GM10248 (cell line): ENCODE results near the gene GJA8.
"Not testable (repeated sequence)": the region's sequence is repeated elsewhere in the genome, so short reads cannot be mapped to it uniquely, and the experiment has no call there.

Source experiments
- CTCF ChIA-PET: fragments of 300-600 bp; sonication (Branson Sonifier 250); formaldehyde crosslinking; extraction: SDS; loops from one replicate; lab custom pipeline; 2021; ENCODE audit warnings: antibody characterized with exemption; lab: Yijun Ruan, JAX
- POLR2A ChIA-PET: fragments of 350-650 bp; sonication (Branson Sonifier 250); formaldehyde crosslinking; extraction: SDS; loops from one replicate; lab custom pipeline; 2020; ENCODE audit warnings: antibody characterized with exemption; lab: Yijun Ruan, JAX
- DNase-seq: peaks from one replicate; pipeline ENCODE4 v3.0.0; 2012; ENCODE audit errors: extremely low spot score
- CTCF ChIP-seq: IDR thresholded peaks from 2 replicates; pipeline ENCODE4 v1.5.1; 2012; ENCODE audit warnings: mild to moderate bottlenecking, low read depth; ENCODE audit errors: extremely low read depth, missing control alignments, control extremely low read depth

The GJA8 gene

GRCh38 chr1:147902253-147902845, at the start of gene GJA8:
TSS of gene GJA8 (plus strand) at chr1:147902795. CDS start at chr1:147907956, 5,161 bp downstream.
- CTCF ChIA-PET = interaction anchor here (0.9 to 8.8 kb wide), 2 partner anchors 11 to 12 kb away, joined by 3 to 76 read pairs; no protein-coding TSS in a partner anchor
- no peak for DNase-seq
- TF ChIP-seq CTCF = no peak
- POLR2A ChIA-PET = no interaction called here

GRCh38 chr1:147853391-147853790, 49.2 kb upstream of the GJA8 start:
- no peak for TF ChIP-seq CTCF
- POLR2A ChIA-PET = no interaction called here
- DNase-seq = no peak
- CTCF ChIA-PET = no interaction called here

GRCh38 chr1:147854989-147855388, 47.6 kb upstream of the GJA8 start:
- CTCF ChIA-PET, POLR2A ChIA-PET: not testable (repeated sequence)

GRCh38 chr1:147855996-147856395, 46.6 kb upstream of the GJA8 start:
- CTCF ChIA-PET, POLR2A ChIA-PET, DNase-seq: not testable (repeated sequence)

More at GRCh38 chr1:147854989-147855388, 47.6 kb upstream of the GJA8 start:
- not testable (repeated sequence) for DNase-seq

GRCh38 chr1:147867204-147867603, 35.4 kb upstream of the GJA8 start:
- POLR2A ChIA-PET, CTCF ChIA-PET, DNase-seq: not testable (repeated sequence)

- ChIA-PET CTCF (interaction anchor here (0.9 to 2.8 kb wide), 2 partner anchors 11 to 15 kb away, joined by 3 to 8 read pairs; no protein-coding TSS in a partner anchor), POLR2A (no interaction called here)
- no peak for DNase-seq
- TF ChIP-seq CTCF = no peak
Measured at GRCh38 chr1:147878022-147878421, 24.6 kb upstream of the GJA8 start.

GRCh38 chr1:147879911-147880310, 22.7 kb upstream of the GJA8 start:
- TF ChIP-seq CTCF = no peak
- CTCF ChIA-PET = no interaction called here
- POLR2A ChIA-PET = no interaction called here
- DNase-seq = no peak

GRCh38 chr1:147882535-147882934, 20.1 kb upstream of the GJA8 start:
- DNase-seq = no peak
- TF ChIP-seq CTCF = no peak
- POLR2A ChIA-PET = no interaction called here
- CTCF ChIA-PET = interaction anchor here (2.2 kb wide), 1 partner anchor 10 kb away, joined by 17 read pairs; no protein-coding TSS in a partner anchor
